Measurements from ENCODE around the gene SEBOX.

DNA sequence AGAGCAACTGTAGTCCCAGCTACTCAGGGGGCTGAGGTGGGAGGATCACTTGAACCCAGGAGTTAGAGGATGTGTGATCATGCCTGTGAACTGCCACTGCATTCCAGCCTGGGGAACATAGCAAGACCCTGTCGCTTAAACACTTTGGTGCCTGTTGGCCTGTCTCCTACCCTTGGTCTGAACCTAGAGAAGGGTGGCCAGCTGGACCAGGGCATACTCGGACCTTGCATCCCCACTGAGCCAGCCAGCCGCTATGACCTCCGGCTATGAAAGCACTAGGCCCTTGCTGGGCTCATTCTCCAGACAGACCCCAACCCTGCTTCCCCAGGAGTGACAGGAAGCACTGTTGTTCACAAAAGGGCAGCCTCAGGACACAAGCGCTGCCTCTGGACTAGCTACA is 34.3 kb downstream of the SEBOX start:
- TF ChIP-seq POLR2A (IDR thresholded peaks at IDR 0.05): no peak
- TF ChIP-seq, protein P1, sequence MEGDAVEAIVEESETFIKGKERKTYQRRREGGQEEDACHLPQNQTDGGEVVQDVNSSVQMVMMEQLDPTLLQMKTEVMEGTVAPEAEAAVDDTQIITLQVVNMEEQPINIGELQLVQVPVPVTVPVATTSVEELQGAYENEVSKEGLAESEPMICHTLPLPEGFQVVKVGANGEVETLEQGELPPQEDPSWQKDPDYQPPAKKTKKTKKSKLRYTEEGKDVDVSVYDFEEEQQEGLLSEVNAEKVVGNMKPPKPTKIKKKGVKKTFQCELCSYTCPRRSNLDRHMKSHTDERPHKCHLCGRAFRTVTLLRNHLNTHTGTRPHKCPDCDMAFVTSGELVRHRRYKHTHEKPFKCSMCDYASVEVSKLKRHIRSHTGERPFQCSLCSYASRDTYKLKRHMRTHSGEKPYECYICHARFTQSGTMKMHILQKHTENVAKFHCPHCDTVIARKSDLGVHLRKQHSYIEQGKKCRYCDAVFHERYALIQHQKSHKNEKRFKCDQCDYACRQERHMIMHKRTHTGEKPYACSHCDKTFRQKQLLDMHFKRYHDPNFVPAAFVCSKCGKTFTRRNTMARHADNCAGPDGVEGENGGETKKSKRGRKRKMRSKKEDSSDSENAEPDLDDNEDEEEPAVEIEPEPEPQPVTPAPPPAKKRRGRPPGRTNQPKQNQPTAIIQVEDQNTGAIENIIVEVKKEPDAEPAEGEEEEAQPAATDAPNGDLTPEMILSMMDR (IDR thresholded peaks at IDR 0.05): no peak
